HG02938 (cell line): ENCODE data around the gene VMA21.

ENCODE experiments used
- ATAC-seq: cut with Tn5 transposase; IDR thresholded peaks from one replicate; pipeline ENCODE4 v1.9.1; 2021; ENCODE audit warnings: mild to moderate bottlenecking, moderate library complexity; ENCODE audit not compliant: unreplicated experiment

Gene VMA21

GRCh38 chrX:151396825-151397740, at the start of gene VMA21:
TSS of gene VMA21 (plus strand) at chrX:151397206. CDS start at chrX:151397309, 103 bp downstream.
- peak; percentile 59 for ATAC-seq

GRCh38 chrX:151359341-151359740, 37.7 kb upstream of the VMA21 start:
- no peak for ATAC-seq

- ATAC-seq = peak; percentile 68
Measured at GRCh38 chrX:151359931-151360871, 36.8 kb upstream of the VMA21 start.

GRCh38 chrX:151363316-151363715, 33.7 kb upstream of the VMA21 start:
- ATAC-seq = no peak

GRCh38 chrX:151365579-151365978, 31.4 kb upstream of the VMA21 start:
- no peak for ATAC-seq

GRCh38 chrX:151370906-151371305, 26.1 kb upstream of the VMA21 start:
- no peak for ATAC-seq

GRCh38 chrX:151384807-151385206, 12.2 kb upstream of the VMA21 start:
- ATAC-seq = no peak

- no peak for ATAC-seq
Measured at GRCh38 chrX:151386838-151387459, 10.1 kb upstream of the VMA21 start.

GRCh38 chrX:151391722-151392121, 5.3 kb upstream of the VMA21 start:
- no peak for ATAC-seq

GRCh38 chrX:151393514-151393913, 3.5 kb upstream of the VMA21 start:
- peak; percentile 58 for ATAC-seq

GRCh38 chrX:151396042-151396824, 773 bp upstream of the VMA21 start:
- peak; percentile 26 for ATAC-seq

- peak; percentile 6 for ATAC-seq
Measured at GRCh38 chrX:151397741-151398070, 700 bp downstream of the VMA21 start.

GRCh38 chrX:151398346-151398745, 1.3 kb downstream of the VMA21 start:
- no peak for ATAC-seq

- ATAC-seq = no peak
Measured at GRCh38 chrX:151402719-151403390, 5.8 kb downstream of the VMA21 start.

GRCh38 chrX:151416579-151416978, 19.6 kb downstream of the VMA21 start:
- no peak for ATAC-seq

GRCh38 chrX:151419782-151420181, 22.8 kb downstream of the VMA21 start:
- ATAC-seq = no peak

GRCh38 chrX:151424505-151424904, 27.5 kb downstream of the VMA21 start:
- ATAC-seq = no peak

GRCh38 chrX:151448509-151448908, 51.5 kb downstream of the VMA21 start:
- no peak for ATAC-seq

- no peak for ATAC-seq
Measured at GRCh38 chrX:151458824-151459223, 61.8 kb downstream of the VMA21 start.
